Activated CD8-positive, alpha-beta memory T cell treated with anti-CD3 and anti-CD28 coated beads for 4 hours (primary cell): ENCODE results near the gene RUNX2.

Experiments used
- DNase-seq, 2 donors: peaks; one replicate each; pipeline ENCODE4 v3.0.0-alpha.2; 2020; ENCODE audit warnings: low read depth in 2 of 2

RUNX2 gene

GRCh38 chr6:45411959-45412358, 83.8 kb downstream of the RUNX2 start:
- no peak for DNase-seq

- DNase-seq: no peak
Measured at GRCh38 chr6:45415315-45415714, 87.2 kb downstream of the RUNX2 start.

- no peak for DNase-seq
Measured at GRCh38 chr6:45415788-45416518, 87.8 kb downstream of the RUNX2 start.

GRCh38 chr6:45416700-45417099, 88.6 kb downstream of the RUNX2 start:
- no peak for DNase-seq

- DNase-seq: no peak
Measured at GRCh38 chr6:45417436-45417835, 89.3 kb downstream of the RUNX2 start.

GRCh38 chr6:45419571-45420082, 91.5 kb downstream of the RUNX2 start:
- DNase-seq: peak in 1 of 2 donors; percentile 42

GRCh38 chr6:45420083-45420908, 92.2 kb downstream of the RUNX2 start:
- DNase-seq: peak in 1 of 2 donors; percentile 59

- DNase-seq: no peak
Measured at GRCh38 chr6:45420909-45421708, 93.0 kb downstream of the RUNX2 start.

GRCh38 chr6:45421709-45422502, 93.8 kb downstream of the RUNX2 start:
- DNase-seq: peak in 1 of 2 donors; percentile 16

- peak in 1 of 2 donors; percentile 37 for DNase-seq
Measured at GRCh38 chr6:45422503-45423110, 94.5 kb downstream of the RUNX2 start.

GRCh38 chr6:45423111-45423823, 95.1 kb downstream of the RUNX2 start:
- DNase-seq: no peak

- DNase-seq: no peak
Measured at GRCh38 chr6:45423824-45424450, 95.8 kb downstream of the RUNX2 start.

- DNase-seq: peak in 1 of 2 donors; percentile 36
Measured at GRCh38 chr6:45424451-45424861, 96.3 kb downstream of the RUNX2 start.

GRCh38 chr6:45426251-45426650, 98.1 kb downstream of the RUNX2 start:
- no peak for DNase-seq

- DNase-seq: no peak
Measured at GRCh38 chr6:45427726-45428125, 99.6 kb downstream of the RUNX2 start.

- DNase-seq: no peak
Measured at GRCh38 chr6:45428727-45429126, 100.6 kb downstream of the RUNX2 start.

GRCh38 chr6:45430590-45431202, 102.6 kb downstream of the RUNX2 start:
- no peak for DNase-seq

GRCh38 chr6:45431317-45432065, 103.4 kb downstream of the RUNX2 start:
- no peak for DNase-seq
